NCI-H510A (cell line): ENCODE results near the gene GPR3.

Experiments
- DNase-seq: peaks from one replicate; lab custom pipeline; 2025; lab: John Stamatoyannopoulos, UW

Gene GPR3

DNA sequence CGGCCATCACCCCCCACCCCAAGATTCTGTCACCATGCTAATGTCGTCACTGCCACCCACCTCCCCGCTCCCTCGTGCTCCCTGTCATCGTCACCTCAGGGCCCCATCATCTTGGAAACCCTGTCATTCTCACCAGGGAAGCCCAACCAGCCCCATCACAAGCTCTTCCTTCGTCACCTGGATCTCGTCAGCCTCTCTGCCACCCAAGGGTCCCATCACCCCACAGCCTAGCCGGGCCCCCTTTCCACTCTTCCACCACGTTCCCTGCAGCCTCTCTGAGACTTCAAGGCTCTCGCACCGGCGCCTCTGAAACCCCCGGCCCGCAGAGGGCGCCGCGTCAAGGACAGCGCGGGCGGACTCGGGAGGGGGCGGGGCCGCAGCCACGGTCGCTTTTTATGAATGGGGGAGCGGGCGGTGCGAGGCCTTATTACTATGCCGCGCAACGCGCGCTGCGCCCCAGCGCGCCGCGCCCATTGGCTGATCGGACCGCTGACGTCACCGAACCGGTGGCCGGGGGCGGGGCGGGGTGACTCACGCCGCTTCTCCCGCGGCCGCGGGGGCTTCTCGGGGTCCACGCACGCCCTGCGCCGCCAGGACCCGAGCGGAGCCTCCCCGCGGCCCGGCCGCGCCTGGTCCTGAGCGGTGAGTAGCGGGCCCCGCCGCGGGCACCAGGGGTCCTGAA is at the start of gene GPR3:
GPR3 (plus strand) TSS at position 527 of the 682 bp plus-strand sequence. CDS start 1,177 bp downstream, outside the sequence.
- DNase-seq = peak; percentile 90

GRCh38 chr1:27342778-27343638 is 49.4 kb upstream of the GPR3 start:
- peak; percentile 78 for DNase-seq

GRCh38 chr1:27343639-27344025 is 48.8 kb upstream of the GPR3 start:
- DNase-seq = no peak

DNA sequence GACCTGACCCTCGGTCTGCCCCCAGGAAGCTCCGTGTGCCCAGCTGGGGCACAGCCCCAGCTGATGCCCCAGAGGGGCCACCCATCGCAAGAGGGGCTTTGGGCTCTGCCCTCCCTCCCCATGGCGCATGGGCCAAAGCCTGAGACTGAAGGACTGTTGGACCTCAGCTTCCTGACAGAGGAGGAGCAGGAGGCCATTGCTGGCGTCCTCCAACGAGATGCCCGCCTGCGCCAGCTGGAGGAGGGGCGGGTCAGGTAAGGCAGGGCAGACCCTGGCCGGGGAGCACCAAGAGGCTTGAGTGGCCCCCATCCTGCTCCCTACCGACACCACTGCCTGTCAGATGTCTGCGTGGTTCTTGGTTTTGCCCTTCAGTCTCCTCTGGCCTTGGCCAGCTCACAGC is 47.1 kb upstream of the GPR3 start:
- DNase-seq = no peak

DNA sequence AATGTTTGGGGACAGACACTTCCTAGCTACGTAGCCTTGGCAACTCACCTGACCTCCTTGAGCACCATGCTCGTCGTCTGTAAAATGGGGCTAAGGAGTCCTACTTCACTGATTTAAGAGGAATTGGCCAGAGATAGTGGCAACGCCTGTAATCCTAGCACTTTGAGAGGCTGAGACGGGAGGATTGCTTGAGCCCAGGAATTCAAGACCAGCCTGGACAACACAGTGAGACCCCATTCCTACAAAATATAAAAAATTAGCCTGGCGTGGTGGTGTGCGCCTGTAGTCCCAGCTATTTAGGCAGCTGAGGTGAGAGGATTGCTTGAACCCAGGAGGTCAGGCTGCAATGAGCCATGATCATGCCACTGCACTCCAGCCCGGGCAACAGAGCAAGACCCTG is 46.1 kb upstream of the GPR3 start:
- no peak for DNase-seq

GRCh38 chr1:27346991-27347624 is 45.3 kb upstream of the GPR3 start:
- DNase-seq = no peak

GRCh38 chr1:27348861-27349783 is 43.3 kb upstream of the GPR3 start:
- DNase-seq = peak; percentile 75

- peak; percentile 76 for DNase-seq
Measured at GRCh38 chr1:27349784-27350662, 42.4 kb upstream of the GPR3 start.

- no peak for DNase-seq
Measured at GRCh38 chr1:27350663-27351540, 41.5 kb upstream of the GPR3 start.

GRCh38 chr1:27351541-27352107 is 40.8 kb upstream of the GPR3 start:
- DNase-seq = no peak

- DNase-seq = no peak
Measured at GRCh38 chr1:27353166-27353565, 39.3 kb upstream of the GPR3 start.

DNA sequence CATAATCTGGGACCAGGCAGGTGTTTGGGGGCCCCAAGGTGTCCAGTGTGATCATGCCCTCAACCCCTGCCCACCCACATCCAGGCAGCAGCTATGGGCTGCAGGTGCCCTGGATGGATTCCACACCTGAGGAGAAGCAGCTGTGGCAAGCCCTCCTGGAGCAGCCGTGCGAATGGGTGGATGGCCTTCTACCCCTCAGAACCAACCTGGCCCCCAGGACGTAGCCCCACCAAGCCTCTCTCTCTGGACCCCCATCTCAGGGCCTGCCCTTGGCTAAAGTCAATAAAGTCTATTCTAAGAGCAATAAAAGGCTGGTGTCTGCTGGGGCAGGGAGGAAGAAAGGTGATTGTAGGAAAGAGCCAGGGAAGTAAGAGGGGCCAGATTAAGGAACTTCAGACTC is 38.8 kb upstream of the GPR3 start:
- DNase-seq = no peak

GRCh38 chr1:27355683-27356082 is 36.7 kb upstream of the GPR3 start:
- no peak for DNase-seq

GRCh38 chr1:27356277-27356618 is 36.2 kb upstream of the GPR3 start:
- DNase-seq = no peak

- no peak for DNase-seq
Measured at GRCh38 chr1:27356619-27357280, 35.7 kb upstream of the GPR3 start.

DNA sequence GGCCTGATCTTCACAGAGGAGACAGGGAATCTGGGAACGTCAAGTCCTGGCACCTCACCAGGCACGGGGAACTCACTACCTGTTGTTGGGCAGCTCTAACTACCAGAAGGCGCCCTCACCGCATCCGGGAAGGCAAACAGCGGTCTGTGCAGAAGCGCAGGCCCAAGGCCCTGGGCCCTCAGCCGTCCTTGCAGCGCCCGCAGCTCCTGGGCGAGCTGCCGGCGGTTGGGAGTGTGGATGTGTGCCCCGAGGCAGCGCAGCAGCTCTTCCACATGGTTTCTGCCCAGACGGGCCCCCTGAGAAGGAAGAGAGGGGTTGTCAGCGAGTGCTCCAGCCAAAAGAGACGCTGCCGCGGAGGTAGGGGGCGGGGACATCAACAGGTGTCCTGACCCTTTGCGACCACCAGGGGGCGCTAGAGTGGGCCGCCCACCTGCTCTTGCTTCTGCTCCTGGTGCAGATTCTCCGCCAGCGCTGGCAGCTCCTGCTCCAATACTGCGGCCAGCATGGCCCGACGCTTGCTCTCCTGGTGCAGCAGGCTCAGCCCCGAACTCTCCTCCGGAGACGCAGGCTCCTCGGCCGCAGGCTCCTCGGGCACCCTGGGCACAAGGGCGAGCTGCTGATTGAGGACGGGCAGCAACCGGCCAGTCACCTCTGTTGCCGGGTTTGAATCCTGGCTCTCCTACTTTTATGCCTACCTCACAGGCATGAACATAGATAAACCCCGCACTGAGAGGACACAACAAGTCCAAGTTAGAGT is 35.0 kb upstream of the GPR3 start:
- DNase-seq = peak; percentile 19

DNA sequence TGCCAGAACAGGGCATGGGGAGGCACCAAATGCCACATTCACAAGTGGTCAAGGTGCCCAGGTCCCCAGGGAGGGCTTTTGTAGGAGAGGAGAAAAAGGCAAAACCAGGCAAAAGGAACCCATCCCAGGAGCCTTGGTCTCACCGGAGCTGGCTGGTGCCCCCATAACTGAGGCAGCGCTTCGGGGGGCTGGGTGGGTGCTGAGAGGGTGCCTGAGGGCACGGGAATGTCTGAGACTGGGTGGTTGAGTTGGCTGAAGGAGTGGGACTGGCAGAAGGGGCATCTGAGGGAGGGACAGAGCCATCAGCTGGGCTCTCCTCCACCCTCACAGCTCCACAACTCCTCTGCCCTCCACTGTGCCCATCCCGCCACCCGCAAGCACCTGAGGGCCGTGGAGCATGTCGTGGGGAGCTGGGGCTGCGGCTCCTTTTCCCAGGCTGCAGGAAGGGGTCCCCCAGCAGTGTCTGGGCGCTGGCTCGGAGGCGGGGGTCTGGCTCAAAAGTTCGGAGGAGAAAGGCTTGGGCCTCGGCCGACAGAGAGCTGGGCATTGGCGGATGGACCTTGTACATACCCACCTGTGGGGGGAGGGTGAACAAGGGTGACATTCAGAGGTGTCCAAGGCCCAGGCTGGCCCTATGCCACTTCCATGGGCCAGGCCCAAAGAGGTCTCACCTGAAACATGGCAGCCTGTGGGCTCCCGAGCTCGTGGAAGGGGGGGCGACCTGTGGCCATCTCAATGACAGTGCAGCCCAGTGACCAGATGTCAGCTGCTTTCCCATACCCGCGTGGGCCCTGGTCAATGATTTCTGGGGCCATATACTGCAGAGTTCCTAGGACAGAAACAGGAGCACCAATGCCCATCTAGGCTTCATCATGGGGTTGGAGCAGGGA is 34.1 kb upstream of the GPR3 start:
- DNase-seq = no peak
